AML-193 (cell line): ENCODE measurements around the gene PSG7.
"Not testable (repeated sequence)": the region's sequence is repeated elsewhere in the genome, so short reads cannot be mapped to it uniquely, and the experiment has no call there.

Experiments used
- DNase-seq, 2 experiments: peaks; one replicate each; lab custom pipeline; 2025; lab: John Stamatoyannopoulos, UW

PSG7 gene

DNA sequence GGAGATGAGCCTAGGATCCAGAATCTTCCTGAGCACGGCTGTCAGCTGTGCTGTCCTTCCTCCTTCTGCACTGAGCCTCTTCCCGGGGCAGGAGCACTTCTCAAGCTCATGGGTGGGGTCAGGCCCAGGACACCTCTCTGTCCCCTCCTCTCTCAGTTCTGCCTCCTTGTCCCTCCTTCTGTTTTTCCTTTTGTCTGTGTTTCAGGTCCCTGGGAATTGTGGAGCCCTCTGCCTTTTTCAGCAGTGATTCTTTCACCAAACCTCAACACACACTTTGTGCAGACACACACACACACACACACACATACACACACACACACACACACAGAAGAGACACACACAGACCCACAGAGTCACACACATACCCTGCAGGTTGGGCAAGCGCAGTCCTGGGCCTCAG, at the start of gene PSG7:
PSG7 (minus strand) TSS at position 101 of the 400 bp plus-strand sequence. CDS start 131 bp downstream, outside the sequence.
- not testable (repeated sequence) for DNase-seq

DNA sequence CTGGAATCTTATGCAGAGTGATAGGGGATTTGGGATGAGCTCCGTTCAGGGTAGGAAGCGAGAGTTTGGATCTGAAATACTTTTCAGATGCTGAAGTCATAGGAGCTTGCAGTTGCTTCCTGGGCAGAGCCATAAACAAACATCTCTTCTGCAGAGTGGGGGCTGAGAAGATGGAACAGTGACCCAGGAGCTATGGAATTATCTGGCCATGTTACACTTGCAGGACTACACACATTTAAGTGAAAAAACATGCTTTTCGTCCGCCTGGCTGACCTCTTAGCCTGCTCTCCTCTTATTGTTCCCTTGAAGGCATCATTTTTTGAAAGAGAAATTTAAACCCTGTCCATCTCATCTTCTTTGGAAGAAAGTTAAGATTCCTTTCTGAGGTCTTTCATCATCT, 48.6 kb upstream of the PSG7 start:
- no peak for DNase-seq

DNA sequence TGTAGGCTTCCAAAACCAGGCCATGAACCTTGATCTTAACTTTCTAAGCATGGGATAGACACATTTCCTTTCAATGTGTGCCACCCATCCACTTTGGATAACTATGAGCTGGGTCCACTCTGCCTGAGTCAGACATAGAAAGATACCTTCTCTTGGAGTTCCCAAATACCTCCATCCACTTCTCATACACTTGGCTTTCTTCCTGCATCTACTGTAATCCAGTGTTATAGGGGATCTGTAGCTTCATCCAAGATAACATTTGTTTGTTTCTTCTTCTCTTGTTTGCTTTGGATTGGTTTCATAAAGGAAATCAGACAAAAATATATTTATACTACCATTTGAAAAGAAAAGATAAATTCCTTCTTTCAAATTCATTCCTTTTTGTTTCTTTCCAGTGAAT, 45.1 kb upstream of the PSG7 start:
- not testable (repeated sequence) for DNase-seq

DNA sequence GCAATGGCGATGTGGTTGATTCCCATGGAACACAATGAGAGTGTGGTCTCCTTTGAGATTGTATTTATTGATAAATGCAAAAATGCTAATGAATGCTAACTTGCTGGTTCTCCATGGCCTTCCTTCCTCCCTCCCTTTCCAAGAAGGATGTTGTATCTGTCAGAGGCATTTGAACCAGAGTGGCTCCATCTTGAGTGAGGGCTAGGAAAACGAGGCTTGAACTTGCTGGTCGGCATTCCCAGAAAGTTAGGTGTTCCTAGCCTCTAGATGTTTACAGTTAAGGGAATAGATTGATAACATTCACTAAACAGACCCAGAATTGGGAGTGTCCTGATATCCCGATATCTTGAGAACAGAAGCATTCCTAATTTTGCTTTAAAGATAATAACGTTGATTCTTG, 34.4 kb upstream of the PSG7 start:
- DNase-seq = not testable (repeated sequence)

DNA sequence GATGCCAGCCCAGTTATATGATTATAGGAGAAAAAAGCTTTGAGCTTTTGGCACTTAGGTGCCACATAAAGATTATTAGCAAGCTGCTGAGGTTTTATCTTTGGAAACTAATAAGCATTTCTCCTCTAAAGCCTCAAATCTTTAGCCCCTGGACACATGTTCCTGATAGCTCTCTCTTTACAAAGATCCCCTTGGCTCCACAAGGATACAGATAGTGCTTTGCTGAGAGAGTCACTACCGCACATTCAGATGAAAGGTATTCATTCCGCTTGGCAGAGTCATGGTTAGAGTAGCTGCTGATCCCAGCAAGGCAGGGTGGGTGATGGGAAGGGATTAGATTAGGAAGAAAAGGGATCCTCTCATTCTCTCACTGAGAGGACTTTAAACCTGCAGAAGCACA, 28.2 kb upstream of the PSG7 start:
- no peak for DNase-seq

DNA sequence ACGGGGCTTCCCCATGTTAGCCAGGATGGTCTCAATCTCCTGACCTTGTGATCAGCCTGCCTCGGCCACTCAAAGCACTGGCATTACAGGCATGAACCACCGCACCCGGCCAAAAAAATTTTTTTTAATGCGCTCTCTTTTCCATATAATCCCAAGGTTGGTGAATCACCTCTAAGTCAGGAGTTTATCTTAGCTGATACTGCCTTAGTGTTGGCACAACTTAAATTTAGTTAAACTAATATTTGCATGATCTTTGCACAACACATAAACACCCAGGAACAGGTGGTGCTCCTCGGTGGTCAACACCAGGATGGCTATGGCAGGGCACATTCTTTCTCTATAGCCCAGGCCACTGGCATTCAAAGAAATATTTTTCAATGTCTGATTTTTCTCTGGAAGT, 24.1 kb upstream of the PSG7 start:
- no peak for DNase-seq

DNA sequence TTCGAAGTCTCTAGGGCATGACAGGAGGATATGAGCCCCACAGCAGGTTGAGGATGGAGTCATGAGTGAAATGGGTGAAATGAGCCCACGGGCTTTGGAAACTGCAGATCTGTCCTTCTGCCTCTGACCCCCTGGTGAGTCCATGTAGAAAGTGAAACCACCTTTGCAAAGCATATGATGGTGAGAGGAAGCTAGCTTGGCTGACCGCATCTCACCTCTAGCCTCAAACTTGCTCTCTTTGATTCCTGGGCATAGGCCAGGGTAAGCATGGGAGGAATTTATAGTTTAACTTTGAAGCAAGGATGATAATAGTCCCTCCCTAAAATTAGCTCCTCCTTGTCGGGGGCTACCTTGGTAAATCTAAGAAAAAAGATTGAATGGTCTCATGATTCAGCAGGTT, 15.1 kb upstream of the PSG7 start:
- not testable (repeated sequence) for DNase-seq

DNA sequence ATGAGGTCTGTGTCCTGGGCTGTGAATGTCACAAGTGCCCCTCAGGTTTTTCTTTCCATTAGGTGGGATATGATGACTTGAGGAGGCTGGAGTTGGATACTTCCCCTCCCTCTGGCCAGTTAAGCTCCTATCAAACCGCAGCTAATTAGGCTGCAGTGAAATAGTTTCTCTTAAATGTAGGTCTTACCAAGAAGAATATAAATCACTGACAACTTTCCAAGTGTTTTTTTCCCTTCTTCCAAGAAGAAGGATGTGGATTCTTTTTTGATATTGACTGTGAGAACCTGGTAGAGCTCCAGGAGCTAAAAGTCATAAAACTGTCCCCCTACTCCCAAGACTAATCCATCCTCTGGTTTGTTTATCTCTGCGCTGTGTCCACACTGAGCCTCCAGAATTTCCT, 14.5 kb upstream of the PSG7 start:
- not testable (repeated sequence) for DNase-seq

DNA sequence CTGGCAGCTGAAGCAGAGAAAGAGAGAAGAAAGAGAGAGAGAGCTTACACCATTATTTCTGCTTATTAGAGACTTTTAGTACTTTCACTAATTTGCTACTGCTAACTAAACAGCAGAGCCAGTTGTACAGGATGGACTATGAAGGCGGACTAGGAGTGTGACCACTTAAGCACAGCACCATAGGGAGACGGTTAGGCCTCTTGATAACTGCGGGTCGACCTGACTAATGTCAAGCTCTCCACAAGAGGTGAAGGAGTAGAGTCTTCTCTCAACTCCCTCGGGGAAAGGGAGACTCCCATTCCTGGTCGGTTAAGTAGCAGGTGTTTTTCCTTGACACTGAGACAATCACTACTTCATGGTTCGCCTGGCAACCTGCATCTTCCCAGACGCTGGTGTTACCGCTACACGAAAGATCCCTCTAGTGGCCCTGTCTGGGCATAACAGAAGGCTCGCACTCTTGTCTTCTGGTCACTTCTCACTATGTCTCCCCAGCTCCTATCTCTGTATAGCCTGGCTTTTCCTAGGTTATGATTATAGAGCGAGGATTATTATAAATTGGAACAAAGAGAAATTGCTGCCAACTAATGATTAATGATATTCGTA, 5.3 kb upstream of the PSG7 start:
- no peak for DNase-seq

DNA sequence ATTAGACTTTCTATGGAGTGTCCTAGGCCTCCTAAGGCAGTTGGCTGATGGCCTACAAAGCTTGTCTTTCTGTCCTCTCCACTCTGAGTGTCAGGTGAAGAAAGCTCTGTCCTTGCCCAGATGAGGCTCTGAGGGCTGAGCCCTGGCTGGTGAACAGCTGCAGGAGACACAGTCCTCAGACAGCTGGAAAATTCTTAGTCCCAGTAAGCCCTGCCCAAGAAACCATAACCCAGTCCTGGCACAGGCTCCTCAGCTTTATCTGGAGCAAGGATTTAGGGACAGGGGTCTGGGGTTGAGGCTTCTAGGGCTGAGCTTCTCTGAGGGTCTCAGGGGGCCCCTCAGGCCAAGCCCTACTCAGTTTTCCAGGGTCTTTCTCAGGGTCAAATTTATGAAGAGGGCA, 2.3 kb downstream of the PSG7 start:
- not testable (repeated sequence) for DNase-seq

DNA sequence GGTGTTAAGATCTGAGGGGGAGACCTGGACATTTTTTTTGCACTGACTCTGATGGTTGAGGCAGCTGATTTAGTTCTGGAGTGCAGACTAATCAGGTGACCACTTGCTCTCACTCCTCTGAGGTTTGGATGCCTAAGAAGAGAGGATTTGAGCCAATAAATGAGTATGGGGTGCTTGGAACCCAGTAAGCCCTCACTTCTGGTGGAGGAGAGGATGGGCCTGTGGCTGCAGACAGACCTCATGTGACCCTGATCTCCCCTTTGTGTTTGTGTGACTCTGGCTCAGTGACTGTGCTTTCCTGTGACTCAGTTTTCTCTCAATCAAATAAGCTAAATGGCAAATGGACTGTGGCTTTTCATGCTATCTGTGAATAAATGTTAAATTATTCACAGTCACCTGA, 2.8 kb downstream of the PSG7 start:
- DNase-seq = not testable (repeated sequence)

DNA sequence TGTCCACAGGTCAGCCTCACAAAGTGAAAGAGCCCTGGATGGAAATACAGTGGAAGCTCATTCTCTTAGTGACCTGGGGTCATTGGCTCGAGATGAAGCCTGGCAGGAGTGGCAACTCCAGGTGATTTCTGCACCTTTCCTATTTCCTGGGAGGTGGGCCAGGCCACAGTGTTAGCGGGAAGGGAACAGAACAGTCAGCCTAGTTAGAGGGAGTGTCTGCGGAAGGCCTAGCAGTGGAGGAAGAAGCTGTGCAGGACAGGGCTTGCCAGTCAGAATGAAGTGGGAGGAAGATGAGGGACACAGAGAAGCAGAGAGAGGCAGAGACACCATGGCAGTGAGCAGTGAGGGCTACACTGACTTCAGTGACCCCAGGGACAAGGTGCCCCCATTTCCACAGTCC, 3.6 kb downstream of the PSG7 start:
- not testable (repeated sequence) for DNase-seq

DNA sequence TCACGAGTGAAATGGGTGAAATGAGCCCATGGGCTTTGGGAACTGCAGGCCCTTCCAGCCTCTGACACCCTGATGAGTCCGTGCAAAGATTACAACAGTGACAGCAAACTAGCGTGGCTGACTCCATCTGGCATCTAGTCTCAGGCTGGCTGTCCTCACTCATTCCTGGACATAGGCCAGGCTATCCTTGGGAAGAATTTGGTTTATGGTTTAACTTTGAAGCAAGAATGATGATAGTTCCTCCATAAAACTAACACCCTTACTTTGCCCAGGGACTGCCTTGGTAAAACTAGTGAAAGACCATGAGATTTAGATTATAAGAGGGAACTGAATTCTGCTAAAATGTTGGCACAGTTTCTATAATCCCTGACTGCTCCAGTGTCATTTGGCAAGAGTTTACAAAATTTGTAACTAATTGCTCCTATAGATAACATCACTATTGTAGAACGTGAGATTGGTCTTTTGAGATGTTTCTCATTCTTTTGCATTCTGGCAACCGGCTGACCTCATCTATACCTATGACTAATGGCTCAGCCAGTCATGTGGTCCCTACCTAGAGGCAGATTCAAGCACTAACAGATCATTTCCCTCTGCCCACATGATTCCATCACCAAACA, 4.4 kb downstream of the PSG7 start:
- not testable (repeated sequence) for DNase-seq

DNA sequence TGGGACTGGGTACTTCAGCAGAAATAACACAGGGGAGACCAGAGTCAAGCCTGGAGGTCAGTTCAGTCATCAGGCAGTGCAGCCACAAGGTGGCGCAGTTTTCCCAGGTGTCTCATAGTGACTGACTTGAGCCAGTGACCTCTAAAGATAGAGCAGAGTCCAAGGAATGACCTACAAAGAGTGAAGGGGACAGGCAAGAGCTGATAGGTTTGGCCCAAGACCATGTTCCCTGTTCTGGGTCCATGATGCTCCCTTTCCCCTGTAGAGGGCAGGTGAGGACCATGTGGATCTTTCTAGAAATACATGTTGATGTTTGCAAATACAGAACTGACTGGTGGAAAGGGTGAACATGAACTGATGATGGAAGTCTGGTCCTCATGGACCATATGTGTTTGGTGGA, 6.8 kb downstream of the PSG7 start:
- not testable (repeated sequence) for DNase-seq

DNA sequence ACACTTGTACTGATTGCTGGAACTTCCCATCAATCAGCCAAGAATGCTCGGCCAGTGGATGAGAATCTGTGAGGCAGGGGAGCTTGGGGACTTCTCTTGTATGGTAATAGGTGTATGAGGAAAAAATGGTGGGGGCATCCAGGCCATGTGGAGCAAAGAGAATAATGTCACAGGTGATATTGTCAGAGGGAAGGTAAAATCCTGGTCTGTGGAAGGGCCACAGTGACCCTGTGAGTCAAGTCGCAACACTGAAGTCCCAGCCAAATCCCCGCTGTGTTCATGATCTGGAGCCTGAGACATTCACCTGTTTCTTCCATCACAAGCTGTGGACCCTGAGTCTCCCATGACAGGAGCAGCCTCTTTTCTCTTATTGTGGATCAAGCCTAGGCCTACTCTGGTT, 8.1 kb downstream of the PSG7 start:
- DNase-seq = no peak

DNA sequence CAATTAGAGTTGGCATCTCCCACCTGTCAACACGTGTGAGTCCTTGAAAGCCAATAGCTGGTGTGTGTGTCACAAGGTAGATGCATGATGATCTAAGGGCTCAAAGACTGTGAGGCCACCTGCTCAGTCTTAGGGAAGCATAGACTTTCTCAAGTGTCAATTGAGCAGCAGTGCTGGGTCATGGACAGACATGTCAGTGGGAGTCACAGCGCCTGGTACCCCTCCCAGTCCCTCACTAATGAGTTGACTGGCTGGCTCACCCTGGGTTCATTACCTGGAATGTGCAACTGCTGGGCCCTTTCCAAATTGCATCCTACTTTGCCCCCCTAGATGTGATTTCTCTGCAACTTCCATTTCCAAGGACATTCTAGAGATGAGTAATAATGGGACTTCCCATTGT, 10.2 kb downstream of the PSG7 start:
- DNase-seq = no peak

DNA sequence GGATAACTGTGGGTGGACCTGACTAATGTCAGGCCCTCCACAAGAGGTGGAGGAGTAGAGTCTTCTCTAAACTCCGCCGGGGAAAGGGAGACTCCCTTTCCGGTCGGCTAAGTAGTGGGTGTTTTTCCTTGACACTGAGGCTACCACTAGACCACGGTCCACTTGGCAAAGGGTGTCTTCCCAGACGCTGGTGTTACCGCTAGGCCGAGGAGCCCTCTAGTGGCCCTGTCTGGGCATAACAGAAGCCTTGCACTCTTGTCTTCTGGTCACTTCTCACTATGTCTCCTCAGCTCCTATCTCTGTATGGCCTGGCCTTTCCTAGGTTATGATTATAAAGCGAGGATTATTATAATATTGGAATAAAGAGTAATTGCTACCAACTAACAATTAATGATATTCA, 13.9 kb downstream of the PSG7 start:
- not testable (repeated sequence) for DNase-seq

DNA sequence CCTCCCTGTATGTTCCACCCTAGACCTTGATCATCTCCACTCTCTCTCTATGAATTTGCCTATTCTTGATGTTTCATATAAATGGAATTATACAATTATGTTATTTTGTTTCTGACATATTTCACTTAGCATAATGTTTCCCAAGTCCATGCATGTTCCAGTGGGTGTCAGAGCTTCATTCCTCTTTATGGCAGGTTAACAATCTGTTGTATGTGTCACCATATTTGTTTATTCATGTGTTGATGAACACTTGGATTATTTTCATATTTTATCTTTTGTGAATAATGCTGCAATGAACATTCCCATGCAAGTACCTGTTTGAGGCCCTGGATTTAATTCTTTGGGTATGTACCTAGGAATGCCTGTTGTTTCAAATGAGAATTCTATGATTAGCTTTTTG, 16.0 kb downstream of the PSG7 start:
- not testable (repeated sequence) for DNase-seq

DNA sequence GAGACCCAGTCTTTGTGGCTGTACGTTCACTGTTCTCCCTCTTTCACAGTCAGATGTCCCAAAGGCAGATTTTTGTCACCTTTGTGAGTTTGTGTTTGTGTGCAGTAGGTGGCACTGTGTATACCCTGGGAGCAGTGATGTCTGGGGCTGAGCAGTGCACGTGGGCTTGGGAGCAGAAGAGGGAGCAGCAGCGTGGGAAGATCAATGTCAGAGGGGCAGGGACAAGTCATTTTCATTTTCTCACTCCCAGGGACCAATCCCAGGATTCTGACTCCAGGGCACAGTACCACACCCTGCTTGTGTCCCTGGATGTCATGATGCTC, 17.3 kb downstream of the PSG7 start:
- DNase-seq = no peak

DNA sequence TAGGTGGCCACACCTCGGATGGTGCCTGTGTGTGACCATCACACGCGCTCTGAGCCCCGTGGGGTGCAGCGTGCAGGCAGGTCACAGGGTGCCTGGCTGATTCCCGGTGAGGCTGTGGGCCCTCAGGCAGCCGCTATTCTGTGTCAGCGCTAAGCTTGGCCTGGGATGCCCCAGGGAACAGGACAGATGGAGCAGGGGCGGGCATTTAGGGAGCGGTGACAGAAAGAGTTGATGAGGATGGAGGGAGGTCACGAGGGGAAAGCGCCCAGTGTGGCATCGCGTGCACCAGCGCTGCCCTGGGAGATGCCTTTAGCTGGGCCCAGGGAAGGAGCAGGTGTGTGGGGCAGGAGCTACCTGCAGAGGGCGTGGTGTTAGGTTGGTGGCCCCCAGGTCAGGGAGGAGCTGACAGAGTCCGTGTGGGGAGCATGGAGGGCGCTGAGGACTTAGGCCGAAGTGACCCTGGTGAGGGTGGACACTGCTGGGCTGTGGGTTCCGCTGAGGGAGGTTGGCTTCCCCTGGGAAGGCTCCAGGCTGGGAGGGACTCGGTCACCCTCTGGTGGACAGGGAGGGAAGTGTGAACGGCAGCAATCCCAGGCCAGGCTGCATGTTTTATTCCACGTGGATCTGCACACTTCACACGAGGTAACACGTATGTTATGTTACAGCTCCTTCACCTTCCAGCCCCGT, 17.8 kb downstream of the PSG7 start:
- not testable (repeated sequence) for DNase-seq

DNA sequence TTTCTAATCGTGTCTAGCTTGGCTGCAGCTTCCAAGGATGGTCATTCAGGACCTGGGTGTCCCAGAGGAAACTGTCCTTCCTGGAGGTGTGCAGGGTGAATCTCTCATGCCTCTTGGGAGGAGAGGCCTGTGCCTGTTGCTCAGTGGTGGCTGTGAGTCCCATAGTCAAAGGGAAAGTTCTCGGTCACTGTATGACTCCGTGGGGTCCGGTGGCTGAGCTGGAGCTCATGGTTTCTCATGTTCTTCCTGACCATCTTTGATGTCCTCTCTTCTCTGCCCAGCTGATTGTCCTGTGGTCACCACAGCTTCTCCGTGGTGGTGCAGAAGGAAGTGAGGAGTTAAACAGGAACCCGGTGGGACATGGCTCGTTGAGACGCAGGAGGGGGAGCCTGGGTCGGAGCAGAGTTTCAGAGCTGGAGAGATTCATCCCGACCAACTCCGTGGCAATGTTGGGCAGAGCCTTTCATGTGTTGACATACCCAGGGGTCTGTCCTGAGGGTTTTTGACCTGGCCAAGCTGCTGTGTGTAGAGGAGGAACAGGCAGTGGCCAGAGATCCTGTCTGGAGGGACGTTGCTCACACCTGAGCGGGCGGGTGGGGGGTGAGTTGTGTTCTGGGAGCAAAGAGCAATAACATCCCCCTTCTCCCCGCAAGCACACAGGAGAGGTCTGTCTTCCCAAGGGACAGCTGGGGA, 18.5 kb downstream of the PSG7 start:
- DNase-seq = not testable (repeated sequence)

DNA sequence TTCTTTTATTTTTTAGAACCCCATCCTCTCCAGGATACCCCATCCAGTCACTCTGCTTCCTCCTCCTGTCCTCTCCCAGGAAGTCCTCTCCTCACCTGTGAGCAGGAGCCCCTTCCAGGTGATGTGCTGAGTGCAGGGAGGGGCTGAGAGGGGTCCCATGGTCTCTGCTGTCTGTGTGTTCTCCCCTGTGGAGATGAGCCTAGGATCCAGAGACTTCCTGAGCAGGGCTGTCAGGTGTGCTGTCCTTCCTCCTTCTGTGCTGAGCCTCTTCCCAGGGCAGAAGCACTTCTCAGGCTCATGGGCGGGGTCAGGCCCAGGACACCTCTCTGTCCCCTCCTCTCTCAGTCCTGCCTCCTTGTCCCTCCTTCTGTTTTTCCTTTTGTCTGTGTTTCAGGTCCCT, 19.4 kb downstream of the PSG7 start, which contains the start of gene PSG6:
PSG6 (minus strand) TSS at position 261 of the 400 bp plus-strand sequence; CDS start at position 159, 102 bp downstream.
- not testable (repeated sequence) for DNase-seq

DNA sequence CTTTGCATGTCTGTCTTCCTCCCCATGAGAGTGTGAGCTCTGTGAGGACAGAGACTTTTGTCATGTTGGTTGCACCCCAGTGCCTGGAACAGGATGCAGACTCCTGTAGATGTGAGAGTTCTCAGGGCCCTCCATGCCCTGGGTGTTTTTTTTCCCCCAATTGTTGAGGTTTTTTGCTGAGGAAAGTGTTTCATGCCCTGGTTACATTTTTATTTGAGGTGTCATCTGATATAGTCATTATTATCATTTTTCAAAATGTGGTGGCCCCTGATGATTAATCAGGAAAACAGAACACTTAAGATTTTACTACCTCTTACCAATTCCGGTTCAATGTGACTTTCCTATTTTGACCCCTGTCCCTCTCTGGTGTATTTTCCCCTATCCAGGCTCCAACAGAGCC, 20.1 kb downstream of the PSG7 start:
- not testable (repeated sequence) for DNase-seq
